H9 (cell line): ENCODE results near the gene CACNA1F. TPM values are rescaled to one million over a fixed set of nuclear protein-coding genes. Genes with fewer than 3 reads are reported as not detected.

Source experiments
- DNase-seq: peaks from one replicate; pipeline ENCODE4 v3.0.0-alpha.2; 2017
- H2AFZ ChIP-seq: one replicate; pipeline ENCODE4 v1.6.1; 2013; ENCODE audit warnings: mild to moderate bottlenecking, low read length, control low read depth, moderate library complexity
- H2AK5ac ChIP-seq: 2 replicates; pipeline ENCODE4 v1.6.1; 2013; ENCODE audit warnings: low read length, control low read depth, mixed read lengths; ENCODE audit not compliant: insufficient read length
- H2BK120ac ChIP-seq: one replicate; pipeline ENCODE4 v1.6.1; 2013; ENCODE audit warnings: low read depth, mild to moderate bottlenecking, low read length, control low read depth, inconsistent platforms; ENCODE audit not compliant: poor library complexity, severe bottlenecking
- H2BK12ac ChIP-seq: 2 replicates; pipeline ENCODE4 v1.6.1; 2013; ENCODE audit warnings: low read length, control low read depth, mixed read lengths, low read depth; ENCODE audit not compliant: insufficient read length
- H2BK15ac ChIP-seq: 2 replicates; pipeline ENCODE4 v1.6.1; 2013; ENCODE audit warnings: low read depth, low read length, control low read depth
- H2BK20ac ChIP-seq: one replicate; pipeline ENCODE4 v1.6.1; 2013; ENCODE audit warnings: low read depth, mild to moderate bottlenecking, low read length, control low read depth, inconsistent platforms; ENCODE audit not compliant: poor library complexity, severe bottlenecking
- H2BK5ac ChIP-seq: 2 replicates; pipeline ENCODE4 v1.6.1; 2013; ENCODE audit warnings: low read length, control low read depth, mixed read lengths; ENCODE audit not compliant: insufficient read length
- H3K14ac ChIP-seq: 2 replicates; pipeline ENCODE4 v1.6.1; 2013; ENCODE audit warnings: low read length, control low read depth; ENCODE audit not compliant: insufficient read depth
- H3K18ac ChIP-seq: 2 replicates; pipeline ENCODE4 v1.6.1; 2013; ENCODE audit warnings: low read depth, mild to moderate bottlenecking, mixed read lengths, low read length, control low read depth; ENCODE audit not compliant: insufficient read length
- H3K23ac ChIP-seq: 2 replicates; pipeline ENCODE4 v1.6.1; 2013; ENCODE audit warnings: low read length, control low read depth, mixed read lengths, low read depth; ENCODE audit not compliant: insufficient read length
- H3K23me2 ChIP-seq: 2 replicates; pipeline ENCODE4 v1.6.1; 2013; ENCODE audit warnings: low read depth, mild to moderate bottlenecking, mixed read lengths, low read length, control low read depth; ENCODE audit not compliant: insufficient read length, poor library complexity, severe bottlenecking
- H3K27ac ChIP-seq: 2 replicates; pipeline ENCODE4 v1.5.1; 2013; ENCODE audit warnings: low read length, control low read depth, mixed read lengths, low read depth; ENCODE audit not compliant: insufficient read length
- H3K27me3 ChIP-seq: 2 replicates; pipeline ENCODE4 v1.6.1; 2013; ENCODE audit warnings: low read length, control low read depth, inconsistent platforms; ENCODE audit not compliant: insufficient read depth
- H3K4ac ChIP-seq: 2 replicates; pipeline ENCODE4 v1.6.1; 2013; ENCODE audit warnings: low read depth, mild to moderate bottlenecking, control low read depth, inconsistent platforms, low read length, moderate library complexity
- H3K4me1 ChIP-seq: 2 replicates; pipeline ENCODE4 v1.6.1; 2013; ENCODE audit warnings: low read length, control low read depth, inconsistent platforms; ENCODE audit not compliant: insufficient read depth
- H3K4me2 ChIP-seq: 2 replicates; pipeline ENCODE4 v1.6.1; 2013; ENCODE audit warnings: low read length, control low read depth, mixed read lengths; ENCODE audit not compliant: insufficient read length, insufficient read depth
- H3K56ac ChIP-seq: 2 replicates; pipeline ENCODE4 v1.6.1; 2013; ENCODE audit warnings: low read depth, mild to moderate bottlenecking, mixed read lengths, low read length, control low read depth; ENCODE audit not compliant: insufficient read length
- H3K79me1 ChIP-seq: 2 replicates; pipeline ENCODE4 v1.6.1; 2013; ENCODE audit warnings: low read depth, mild to moderate bottlenecking, moderate library complexity, low read length, control low read depth, inconsistent platforms; ENCODE audit not compliant: insufficient read depth, poor library complexity, severe bottlenecking
- H3K79me2 ChIP-seq: 2 replicates; pipeline ENCODE4 v1.6.1; 2013; ENCODE audit warnings: low read length, control low read depth, inconsistent platforms; ENCODE audit not compliant: insufficient read depth
- H3K9ac ChIP-seq: 2 replicates; pipeline ENCODE4 v1.6.1; 2013; ENCODE audit warnings: low read length, control low read depth, mixed read lengths; ENCODE audit not compliant: insufficient read length; ENCODE audit errors: extremely low read depth
- H3K9me3 ChIP-seq: one replicate; pipeline ENCODE4 v1.6.1; 2013; ENCODE audit warnings: low read depth, low read length, inconsistent platforms; ENCODE audit not compliant: control insufficient read depth
- H3T11ph ChIP-seq: one replicate; pipeline ENCODE4 v1.6.1; 2013; ENCODE audit warnings: mild to moderate bottlenecking, low read length, control low read depth, inconsistent platforms
- H4K20me1 ChIP-seq: one replicate; pipeline ENCODE4 v1.6.1; 2013; ENCODE audit not compliant: control insufficient read depth, insufficient read length, insufficient read depth
- H4K5ac ChIP-seq: 2 replicates; pipeline ENCODE4 v1.6.1; 2013; ENCODE audit warnings: low read depth, mild to moderate bottlenecking, mixed read lengths, low read length, control low read depth; ENCODE audit not compliant: insufficient read length
- H4K8ac ChIP-seq: replicated peaks from 2 replicates; pipeline ENCODE4 v1.6.1; 2013; ENCODE audit warnings: low read length, control low read depth, mixed read lengths, low read depth; ENCODE audit not compliant: insufficient read length
- H4K91ac ChIP-seq: 2 replicates; pipeline ENCODE4 v1.6.1; 2013; ENCODE audit warnings: low read depth, mild to moderate bottlenecking, moderate library complexity, mixed read lengths, low read length, control low read depth; ENCODE audit not compliant: insufficient read length
- H3K27ac Mint-ChIP-seq, 3 experiments: 2 replicates in 2 of 3; 3 replicates in 1 of 3; pipeline ENCODE4 v1.8.0; 2020 to 2021; ENCODE audit warnings: mixed read lengths in 3 of 3, mild to moderate bottlenecking in 1 of 3, moderate library complexity in 1 of 3
- H3K27me3 Mint-ChIP-seq: 2 replicates; pipeline ENCODE4 v1.8.0; 2021; ENCODE audit warnings: low read depth, mild to moderate bottlenecking, moderate library complexity, mixed read lengths
- H3K36me3 Mint-ChIP-seq, 3 experiments: 2 replicates in 2 of 3; 3 replicates in 1 of 3; pipeline ENCODE4 v1.8.0; 2020 to 2021; ENCODE audit warnings: low read depth in 3 of 3, mixed read lengths in 3 of 3; ENCODE audit not compliant: insufficient read depth in 1 of 3
- H3K4me1 Mint-ChIP-seq, 2 experiments: 2 replicates each; pipeline ENCODE4 v1.8.0; 2020; ENCODE audit warnings: mixed read lengths in 2 of 2
- H3K4me3 Mint-ChIP-seq, 2 experiments: 2 replicates in 1 of 2; 3 replicates in 1 of 2; pipeline ENCODE4 v1.8.0; 2020 to 2021; ENCODE audit warnings: mild to moderate bottlenecking in 2 of 2, mixed read lengths in 2 of 2, moderate library complexity in 1 of 2
- H3K9me3 Mint-ChIP-seq, 2 experiments: 2 replicates in 1 of 2; 3 replicates in 1 of 2; pipeline ENCODE4 v1.8.0; 2020; ENCODE audit warnings: mild to moderate bottlenecking in 2 of 2, mixed read lengths in 2 of 2, moderate library complexity in 1 of 2
- CTCF ChIP-seq: fragments of 200-600 bp; sonication (generic); conservative IDR thresholded peaks from 3 replicates; pipeline ENCODE4 v1.8.0; 2021; ENCODE audit warnings: antibody characterized with exemption, mild to moderate bottlenecking
- WGBS: extraction: QIAGEN DNeasy Blood & Tissue Kit; methylation state at CpG from one replicate; pipeline ENCODE4 v1.1.7; 2013; ENCODE audit warnings: missing lambda C conversion rate, low lambda C conversion rate, mixed read lengths; ENCODE audit not compliant: insufficient read length; ENCODE audit errors: extremely low coverage; 5-methylcytosine and 5-hydroxymethylcytosine counted together
- total RNA-seq: library from RNA; stranded (reverse); gene quantifications from 2 replicates; pipeline ENCODE4 v1.2.1, GENCODE V29; 2021

CACNA1F gene
- total RNA-seq, 1 experiment from 2014 or later, result 1.4 TPM

- no peak overlapping the region for H4K5ac ChIP-seq
- no peak overlapping the region for H3K4me2 ChIP-seq
- no peak for DNase-seq
- no peak overlapping the region for H2BK20ac ChIP-seq
- H3K14ac ChIP-seq, result no peak overlapping the region
- H3K27ac ChIP-seq, result no peak overlapping the region
- Mint-ChIP-seq H3K4me3 (no peak overlapping the region), H3K9me3 (peaks cover 68 to 81% of the 10 kb centered on the region in 2 experiments), H3K36me3 (peaks cover 22 to 56% (median 24%) of the 10 kb centered on the region in 3 experiments), H3K27ac (no peak overlapping the region; a peak in 1 of 7 replicates), H3K4me1 (no peaks in the 10 kb centered on the region), H3K27me3 (no peaks in the 10 kb centered on the region; the same call in 1 of the 2 replicates)
- H2AFZ ChIP-seq, result no peak overlapping the region
- no peaks in the 10 kb centered on the region for H3K79me2 ChIP-seq
- no peak overlapping the region for H3T11ph ChIP-seq
- no peak overlapping the region for H3K4ac ChIP-seq
- H2BK12ac ChIP-seq, result no peak overlapping the region
- no peaks in the 10 kb centered on the region for H3K79me1 ChIP-seq
- H4K20me1 ChIP-seq, result no peaks in the 10 kb centered on the region
- H3K27me3 ChIP-seq, result no peaks in the 10 kb centered on the region
- H2BK120ac ChIP-seq, result no peak overlapping the region
- TF ChIP-seq CTCF, result no peak
- H4K91ac ChIP-seq, result no peak overlapping the region
- no peaks in the 10 kb centered on the region for H3K4me1 ChIP-seq
- no peaks in the 10 kb centered on the region for H3K23me2 ChIP-seq
- no peak overlapping the region for H3K9ac ChIP-seq
- no peak overlapping the region for H2AK5ac ChIP-seq
- no peak overlapping the region for H2BK15ac ChIP-seq
- no peak overlapping the region for H3K23ac ChIP-seq
- H2BK5ac ChIP-seq, result no peak overlapping the region
- H4K8ac ChIP-seq, result no peak overlapping the region
- peaks cover 31% of the 10 kb centered on the region for H3K9me3 ChIP-seq
- WGBS, result no CpG with 5 or more reads among the region's 11 CpGs
- no peak overlapping the region for H3K18ac ChIP-seq
- no peak overlapping the region for H3K56ac ChIP-seq
Observed at GRCh38 chrX:49247346-49247745, 14.2 kb upstream of the CACNA1F start.
